GM19351 (cell line): Measurements from ENCODE around the gene KRT7.
"Not testable (repeated sequence)": the region's sequence is repeated elsewhere in the genome, so short reads cannot be mapped to it uniquely, and the experiment has no call there.

Experiments used
- ATAC-seq: cut with Tn5 transposase; IDR thresholded peaks from one replicate; pipeline ENCODE4 v1.9.1; 2021; ENCODE audit warnings: mild to moderate bottlenecking, moderate library complexity; ENCODE audit not compliant: unreplicated experiment

KRT7 gene

DNA sequence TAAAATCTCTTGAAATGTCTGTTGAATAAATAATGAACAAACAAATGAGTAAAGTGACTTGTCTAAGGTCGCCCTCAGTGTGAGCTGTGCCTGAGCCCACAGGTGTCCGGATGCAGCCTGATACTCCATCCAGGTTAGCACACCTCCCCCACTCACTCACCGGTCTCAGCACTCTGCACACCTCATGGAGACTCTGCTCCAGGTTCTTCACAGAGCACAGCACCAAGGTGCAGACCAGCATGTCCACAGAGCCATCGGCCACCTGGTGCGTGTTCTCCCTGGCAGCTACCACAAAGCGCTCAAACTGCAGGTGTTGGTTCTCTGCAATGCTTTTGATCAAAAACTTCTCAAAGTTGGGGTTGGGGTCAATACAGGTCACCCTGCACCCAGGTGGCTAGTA is 4.1 kb upstream of the KRT7 start:
- ATAC-seq, result no peak

DNA sequence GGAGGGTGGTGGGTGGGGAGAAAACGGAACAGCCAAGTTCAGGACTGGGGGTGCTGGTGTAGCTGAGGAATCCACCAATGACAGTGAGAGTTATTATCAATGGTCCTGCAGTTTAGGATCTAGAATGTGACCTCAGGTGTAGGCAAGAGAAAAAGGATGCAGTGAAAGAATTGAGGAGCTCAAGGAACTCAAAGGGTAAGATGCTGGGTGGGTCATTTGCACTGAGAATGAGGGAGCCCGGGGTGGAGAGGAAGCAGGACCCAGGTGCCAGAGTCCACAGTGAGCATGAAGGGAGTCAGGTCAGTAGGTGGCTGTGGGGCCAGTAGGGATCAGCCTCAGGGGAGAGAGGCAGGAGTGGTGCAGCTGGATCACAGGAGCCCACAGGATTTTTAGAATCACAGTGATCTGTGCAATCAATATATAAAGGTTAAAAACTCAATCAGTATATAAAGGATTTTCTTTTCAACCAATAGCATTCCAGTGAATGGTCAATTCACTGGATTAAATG is 3.2 kb upstream of the KRT7 start:
- ATAC-seq, result no peak

GRCh38 chr12:52230364-52231281 is 2.4 kb upstream of the KRT7 start:
- no peak for ATAC-seq

- ATAC-seq, result no peak
Observed at GRCh38 chr12:52231305-52232202, 1.5 kb upstream of the KRT7 start.

- ATAC-seq, result no peak
Observed at GRCh38 chr12:52232203-52232673, 805 bp upstream of the KRT7 start.

DNA sequence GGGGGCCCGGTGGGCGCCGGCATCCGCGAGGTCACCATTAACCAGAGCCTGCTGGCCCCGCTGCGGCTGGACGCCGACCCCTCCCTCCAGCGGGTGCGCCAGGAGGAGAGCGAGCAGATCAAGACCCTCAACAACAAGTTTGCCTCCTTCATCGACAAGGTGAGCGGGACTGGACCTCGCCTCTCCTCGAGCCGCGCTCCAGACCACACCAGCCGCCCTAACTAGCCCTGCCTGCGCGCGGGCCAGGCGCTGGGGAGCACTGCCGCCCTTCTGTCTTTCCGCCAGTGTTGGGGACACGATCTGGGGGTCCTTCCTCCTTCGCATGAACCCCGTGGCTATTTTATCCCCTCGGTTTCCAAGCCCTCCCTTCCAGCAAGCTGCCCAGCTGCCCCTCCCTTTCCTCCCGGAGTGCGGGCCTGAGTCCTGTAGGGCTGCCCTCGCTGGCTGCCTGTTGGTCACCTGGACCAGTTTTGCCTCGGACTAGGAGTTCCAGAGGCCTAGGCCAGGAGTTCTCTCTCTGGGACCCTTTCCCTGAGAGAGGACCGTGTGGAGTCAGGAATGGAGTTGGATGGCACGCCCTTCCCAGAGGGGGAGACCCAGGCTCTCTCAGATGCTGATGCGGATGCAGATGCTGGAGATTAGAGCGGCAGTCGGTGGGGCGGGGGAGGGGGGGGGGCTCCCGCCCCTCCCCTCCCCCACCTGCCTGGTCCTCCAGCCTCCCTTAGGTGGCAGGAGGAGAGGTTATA is 592 bp downstream of the KRT7 start:
- no peak for ATAC-seq

- no peak for ATAC-seq
Observed at GRCh38 chr12:52234223-52234810, 1.3 kb downstream of the KRT7 start.

DNA sequence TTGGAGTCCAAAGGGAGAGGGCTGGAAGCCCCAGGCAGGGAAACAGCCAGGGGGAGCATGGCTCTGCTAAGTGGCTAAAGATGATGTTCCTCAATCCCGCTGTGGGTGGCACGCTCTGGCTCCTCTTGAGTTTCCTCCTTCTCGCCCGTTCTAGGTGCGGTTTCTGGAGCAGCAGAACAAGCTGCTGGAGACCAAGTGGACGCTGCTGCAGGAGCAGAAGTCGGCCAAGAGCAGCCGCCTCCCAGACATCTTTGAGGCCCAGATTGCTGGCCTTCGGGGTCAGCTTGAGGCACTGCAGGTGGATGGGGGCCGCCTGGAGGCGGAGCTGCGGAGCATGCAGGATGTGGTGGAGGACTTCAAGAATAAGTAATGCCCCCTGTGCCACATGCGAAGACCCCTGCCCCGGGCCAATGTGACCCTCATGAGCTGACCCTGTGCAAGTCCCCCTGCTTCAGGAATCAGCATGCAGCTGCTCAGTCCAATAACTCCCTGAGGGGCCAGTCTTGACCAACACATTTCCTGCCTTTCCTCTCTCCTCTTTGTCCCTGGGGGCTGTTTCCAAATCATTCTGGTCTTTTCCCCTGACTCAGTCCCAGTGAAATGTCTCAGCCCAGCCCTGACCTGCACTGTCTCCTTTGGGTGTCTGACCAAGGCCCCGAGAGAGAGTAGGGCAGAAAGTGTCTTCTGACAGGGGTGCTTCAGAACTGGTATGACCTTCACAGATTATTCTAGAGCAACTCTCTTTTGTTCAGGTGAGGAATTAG is 2.1 kb downstream of the KRT7 start:
- no peak for ATAC-seq

DNA sequence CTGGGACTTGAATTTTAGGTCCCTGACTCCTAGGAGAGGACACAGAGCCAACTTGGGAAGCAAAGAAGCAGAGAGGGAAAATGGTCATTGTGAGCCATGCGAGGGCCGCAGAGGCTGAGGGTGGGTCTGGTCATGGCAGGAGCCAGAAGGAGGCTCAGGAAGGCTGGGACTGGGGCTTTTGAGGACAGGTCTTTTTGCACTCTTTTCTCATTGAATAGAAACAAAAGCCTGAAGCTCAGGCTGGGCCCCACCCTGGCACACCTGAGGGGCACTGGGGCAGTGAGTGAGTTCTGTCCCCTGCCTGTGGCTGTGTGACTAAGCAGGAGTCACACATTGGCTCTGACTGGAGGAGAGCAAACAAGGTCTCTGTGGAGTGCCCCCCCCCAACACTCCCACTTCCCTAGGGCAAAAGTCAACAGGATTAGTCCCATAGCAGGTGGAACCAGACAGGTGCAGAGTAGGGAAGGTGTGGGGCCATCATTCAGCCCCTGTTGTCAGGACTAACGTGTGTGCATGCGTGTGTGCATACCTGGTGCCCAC is 2.8 kb downstream of the KRT7 start:
- no peak for ATAC-seq

- ATAC-seq, result no peak
Observed at GRCh38 chr12:52236386-52237050, 3.5 kb downstream of the KRT7 start.

GRCh38 chr12:52238207-52238840 is 5.3 kb downstream of the KRT7 start:
- no peak for ATAC-seq

DNA sequence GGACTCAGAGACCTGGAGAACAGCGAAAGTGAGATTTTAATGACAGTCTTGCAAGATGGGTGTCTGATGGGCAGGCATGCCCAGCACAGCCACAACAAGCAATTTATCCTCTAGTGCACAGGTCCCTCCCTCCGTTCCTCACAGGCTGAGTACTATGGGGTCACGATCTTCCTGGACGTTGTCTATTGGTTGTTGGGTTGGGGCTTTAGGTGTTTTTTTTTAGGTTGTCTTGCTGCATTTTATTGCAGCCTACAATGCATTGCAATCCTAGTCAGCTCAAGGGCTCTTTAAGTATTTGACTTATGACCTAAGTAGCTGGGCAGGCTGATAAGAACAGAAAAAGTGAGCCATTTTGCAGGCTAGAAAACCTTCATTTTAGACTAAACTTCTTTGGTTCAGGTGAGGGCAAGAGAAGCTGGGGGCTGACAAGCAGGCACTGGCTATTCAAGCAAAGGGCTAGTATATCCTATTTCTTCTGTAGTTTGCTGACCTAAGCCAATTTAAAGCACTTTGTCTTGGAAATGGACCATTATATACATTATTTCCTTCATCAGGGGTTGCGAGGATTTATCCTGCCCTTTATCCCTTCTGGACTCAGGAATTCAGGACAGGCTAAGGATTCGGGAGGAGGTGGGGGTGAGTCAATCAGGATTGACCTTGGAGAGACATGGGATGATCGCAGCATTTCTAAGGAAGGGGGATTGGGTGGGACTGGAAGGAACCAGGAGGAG is 6.0 kb downstream of the KRT7 start:
- no peak for ATAC-seq

DNA sequence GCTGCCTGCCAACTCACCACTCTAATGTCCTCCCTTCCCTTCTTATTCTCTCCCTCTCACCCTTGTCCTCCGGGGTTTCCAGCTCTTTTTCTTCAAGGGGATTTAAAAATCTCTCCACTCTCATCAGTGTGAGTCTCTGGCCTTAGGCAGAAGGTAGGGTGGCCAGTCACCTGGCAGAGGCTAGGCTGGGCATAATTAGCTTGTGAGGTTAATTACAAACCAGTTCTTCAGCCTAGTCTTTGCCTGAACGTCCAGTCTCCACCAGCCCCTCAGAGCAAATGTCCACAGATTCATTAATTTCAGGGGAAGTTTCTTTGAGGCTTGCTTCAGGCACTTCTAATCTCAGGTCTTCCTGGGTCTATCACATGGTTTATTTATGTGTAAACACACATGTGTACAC is 6.7 kb downstream of the KRT7 start:
- ATAC-seq, result no peak

GRCh38 chr12:52240247-52240646 is 7.2 kb downstream of the KRT7 start:
- not testable (repeated sequence) for ATAC-seq

- no peak for ATAC-seq
Observed at GRCh38 chr12:52241205-52241842, 8.3 kb downstream of the KRT7 start.

DNA sequence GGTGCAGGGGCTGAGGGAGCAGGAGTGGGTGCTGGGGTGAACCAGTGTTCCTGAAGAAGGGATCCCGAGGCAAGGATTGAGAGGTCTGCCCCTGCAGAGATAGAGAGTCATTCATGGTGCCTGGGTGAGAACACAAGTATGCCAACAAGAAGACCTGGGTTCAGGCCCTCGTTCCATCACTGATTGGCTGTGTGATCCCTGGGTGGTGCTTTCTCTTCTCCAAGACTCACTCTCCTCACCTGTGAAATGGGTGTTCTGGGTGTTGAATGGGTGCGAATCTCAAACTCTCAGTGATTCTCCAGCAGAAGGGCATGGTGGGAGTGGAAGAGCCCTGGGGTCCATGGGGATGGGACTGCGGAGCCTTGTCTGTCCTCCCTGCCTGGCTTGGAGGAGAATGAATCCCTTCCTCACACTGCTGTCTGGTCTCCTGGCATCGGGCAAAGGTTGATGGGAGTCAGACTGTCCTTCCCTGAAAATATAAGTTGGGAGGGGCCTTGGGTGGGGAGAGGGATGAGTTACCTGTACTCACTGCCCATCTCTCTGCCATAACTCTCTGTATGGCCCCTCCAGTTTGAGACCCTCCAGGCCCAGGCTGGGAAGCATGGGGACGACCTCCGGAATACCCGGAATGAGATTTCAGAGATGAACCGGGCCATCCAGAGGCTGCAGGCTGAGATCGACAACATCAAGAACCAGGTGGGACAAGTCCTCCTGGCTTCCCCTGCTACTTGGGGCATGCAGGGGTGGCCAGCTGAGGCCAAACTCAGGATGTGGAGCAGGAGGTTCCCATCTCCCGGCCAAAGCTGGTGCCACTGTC is 9.6 kb downstream of the KRT7 start:
- no peak for ATAC-seq
